ENCODE measurements around the gene ATMIN.

The ATMIN gene

DNA sequence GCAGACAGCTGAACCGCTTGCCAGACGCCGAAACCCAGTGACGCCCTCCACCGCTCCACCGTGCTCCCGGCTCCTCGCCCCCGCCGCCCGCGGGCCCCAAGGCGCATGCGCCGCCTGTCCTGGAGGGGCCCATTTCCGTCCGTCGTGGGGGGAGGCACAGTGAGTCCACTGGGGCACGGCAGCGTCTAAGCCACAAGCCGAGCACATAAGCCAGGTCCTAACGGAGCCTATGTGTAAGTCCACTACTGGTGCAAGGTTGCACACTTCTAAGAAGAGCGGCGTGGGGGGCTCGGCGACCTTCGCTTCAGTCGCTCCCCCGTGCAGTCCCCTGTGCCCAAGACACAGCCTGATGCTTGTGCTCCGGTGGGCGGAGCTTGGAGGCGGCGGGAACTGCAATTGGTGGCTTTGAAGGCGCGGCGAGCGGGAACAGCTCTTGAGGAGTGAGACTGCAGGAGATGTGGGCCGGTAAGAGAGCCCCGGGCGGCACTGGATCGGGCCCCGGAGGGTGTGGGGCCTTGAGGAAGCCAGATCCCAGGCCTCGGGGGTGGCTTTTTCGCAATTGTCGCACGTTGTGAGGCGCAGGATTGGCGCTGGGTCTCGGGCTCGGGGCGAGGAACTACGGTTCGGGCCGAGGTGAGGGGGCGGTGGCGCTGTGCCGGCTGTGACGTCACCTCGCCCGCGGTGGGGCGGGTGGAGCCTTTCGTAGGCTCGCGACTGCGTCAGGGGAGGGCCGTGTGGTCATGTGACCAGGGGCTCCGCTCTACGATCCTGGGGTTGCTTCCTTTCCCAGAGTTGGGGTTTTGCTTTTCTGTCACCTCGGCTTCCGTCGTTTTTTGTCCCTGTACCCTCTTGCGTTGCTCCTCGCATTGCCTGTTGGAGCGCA is 28.6 kb upstream of the ATMIN start, which contains the start of the genes CENPN and CMC2:
Gene CENPN (plus strand): TSS at position 402 of the 883 bp plus-strand sequence. CDS start 4,726 bp downstream, outside the sequence.
Gene CMC2 (minus strand): TSS at position 73 of the 883 bp plus-strand sequence. CDS start 9,491 bp downstream, outside the sequence.
- DNase-seq = peak; percentile 98

DNA sequence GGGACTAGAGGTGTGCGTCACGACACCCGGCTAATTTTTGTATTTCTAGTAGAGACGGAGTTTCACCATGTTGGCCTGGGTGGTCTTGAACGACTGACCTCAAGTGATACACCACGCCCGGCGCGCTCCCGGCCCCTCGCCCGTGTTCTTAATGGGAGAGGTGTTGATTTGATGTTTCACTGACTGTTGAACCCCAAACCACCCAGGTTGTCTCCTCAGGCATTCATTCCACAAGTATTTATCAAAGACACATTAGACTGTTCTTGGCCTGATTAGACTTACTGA is 27.2 kb upstream of the ATMIN start:
- no peak for DNase-seq

DNA sequence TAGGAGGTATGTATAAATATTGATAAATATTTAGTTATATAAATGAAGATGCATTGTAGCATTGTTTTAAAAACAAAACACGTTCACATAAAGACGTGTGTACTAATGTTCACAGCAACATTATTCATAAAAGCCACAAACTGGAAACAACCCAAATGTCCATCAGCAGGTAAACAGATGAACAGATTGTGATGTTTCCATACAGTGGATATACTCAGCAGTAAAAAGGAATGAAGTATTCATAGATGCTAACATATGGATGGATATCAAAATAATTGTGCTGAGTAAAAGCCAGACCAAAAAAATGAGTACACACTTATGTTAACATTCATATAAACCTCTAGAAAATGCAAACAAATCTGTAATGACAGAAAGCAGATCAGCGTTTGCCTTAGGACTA is 22.7 kb upstream of the ATMIN start:
- DNase-seq = no peak

DNA sequence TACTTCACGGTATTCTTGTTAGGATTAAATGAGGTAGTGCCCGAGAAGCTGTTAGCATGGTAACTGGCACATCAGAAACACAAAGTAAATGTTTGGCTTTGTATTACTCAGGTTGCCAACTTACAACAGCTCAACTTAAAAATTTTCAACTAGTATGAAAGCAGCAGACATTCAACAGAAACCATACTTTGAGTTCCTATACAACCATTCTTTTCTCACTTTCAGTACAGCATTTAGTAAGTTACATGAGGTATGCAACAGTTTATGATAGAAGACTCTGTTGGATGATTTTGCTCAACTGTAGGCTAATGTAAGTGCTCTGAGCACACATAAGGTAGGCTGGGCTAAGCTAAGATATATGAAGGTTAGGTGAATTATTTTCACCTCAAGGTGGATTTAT is 21.0 kb upstream of the ATMIN start:
- no peak for DNase-seq

DNA sequence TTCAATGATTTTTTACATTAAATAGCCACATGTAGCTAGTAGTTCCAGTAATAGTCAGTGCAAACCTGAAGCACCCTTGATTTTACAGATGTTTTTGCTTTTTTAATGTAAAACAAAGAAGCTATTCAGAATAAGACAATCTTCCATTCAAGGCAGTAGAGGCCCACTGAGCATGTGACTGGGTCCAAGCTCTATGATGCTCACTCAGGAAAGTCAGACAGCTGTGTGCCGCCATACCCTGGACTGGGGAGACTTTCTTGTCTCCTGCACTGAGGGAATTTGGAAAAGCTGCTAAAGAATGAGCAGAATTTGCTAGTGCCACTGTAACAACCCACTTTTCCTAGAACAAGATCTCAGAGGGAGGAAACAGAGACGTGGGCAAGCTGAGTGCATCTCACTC is 17.1 kb upstream of the ATMIN start:
- DNase-seq = no peak

DNA sequence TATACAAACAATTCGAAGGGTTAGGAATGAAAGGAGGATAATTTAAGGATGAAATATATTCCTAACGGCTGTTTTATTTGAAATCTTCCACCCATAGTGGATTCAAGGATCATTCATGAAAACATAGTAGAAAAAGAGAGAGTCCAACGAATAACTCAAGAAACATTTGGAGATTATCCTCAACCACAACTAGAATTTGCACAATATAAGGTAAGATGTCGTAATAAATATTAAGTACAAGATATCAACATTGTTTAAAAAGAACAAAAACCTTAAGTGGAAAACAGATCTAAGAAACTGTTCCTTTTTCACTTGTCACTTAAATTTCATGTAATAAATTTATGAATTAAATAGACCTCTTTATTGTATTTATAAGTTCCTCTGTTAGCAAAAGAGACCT is 9.2 kb upstream of the ATMIN start:
- DNase-seq = no peak

DNA sequence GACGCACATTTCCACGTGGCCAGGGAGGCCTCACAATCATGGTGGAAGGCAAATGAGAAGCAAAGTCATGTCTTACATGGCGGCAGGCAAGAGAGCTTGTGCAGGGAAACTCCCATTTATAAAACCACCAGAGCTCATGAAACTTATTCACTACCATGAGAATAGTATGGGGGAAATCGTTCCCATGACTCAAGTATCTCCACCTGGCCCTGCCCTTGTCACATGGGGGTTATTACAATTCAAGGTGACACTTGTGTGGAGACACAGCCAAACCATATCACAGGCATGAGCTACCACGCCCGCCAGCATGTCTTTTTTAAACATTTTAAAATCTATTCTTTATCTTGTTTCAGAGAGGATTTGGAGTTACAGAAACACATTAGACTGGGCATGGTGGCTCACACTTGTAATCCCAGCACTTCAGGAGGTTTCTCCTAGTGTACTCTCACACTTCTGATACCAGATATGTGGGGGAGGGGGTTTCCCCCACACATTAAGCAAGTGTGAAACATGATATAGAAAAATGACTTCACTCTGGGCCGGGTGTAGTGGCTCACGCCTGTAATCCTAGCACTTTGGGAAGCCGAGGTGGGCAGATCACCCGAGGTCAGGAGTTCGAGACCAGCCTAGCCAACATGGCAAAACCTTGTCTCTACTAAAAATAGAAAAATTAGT is 5.6 kb upstream of the ATMIN start:
- no peak for DNase-seq

DNA sequence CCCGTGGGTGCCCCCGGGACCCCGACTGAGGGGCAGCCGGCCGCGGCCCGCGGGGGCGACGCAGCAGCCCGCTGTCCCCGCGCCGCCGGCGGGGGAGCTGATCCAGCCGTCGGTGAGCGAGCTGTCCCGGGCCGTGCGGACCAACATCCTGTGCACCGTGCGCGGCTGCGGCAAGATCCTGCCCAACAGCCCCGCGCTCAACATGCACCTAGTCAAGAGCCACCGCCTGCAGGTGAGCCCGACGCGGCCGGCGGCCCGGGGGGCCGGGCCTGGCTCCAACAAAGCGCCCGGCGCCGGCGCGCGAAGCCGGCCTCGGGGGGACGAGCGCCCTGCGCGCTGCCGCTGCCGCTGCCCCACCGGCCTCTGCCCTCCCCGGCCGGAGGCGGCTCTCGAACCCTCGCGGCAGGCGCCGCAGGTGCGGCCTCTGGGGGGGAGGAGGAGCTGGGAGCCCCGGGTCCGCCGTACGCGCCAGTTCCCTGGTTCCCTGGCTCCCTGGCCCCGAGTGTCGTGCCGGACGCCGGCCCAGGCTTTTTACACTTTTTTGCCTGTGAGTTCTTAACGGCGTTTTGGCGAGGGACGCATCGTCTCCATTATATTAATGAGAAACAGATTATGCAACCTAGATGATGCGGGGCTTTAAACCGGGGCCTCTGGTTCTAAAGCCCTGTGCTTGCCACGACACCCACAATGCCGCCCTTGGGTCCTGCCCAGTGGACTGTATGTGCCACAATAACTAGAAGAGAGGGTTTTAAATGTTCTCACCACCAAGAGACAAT is 521 bp downstream of the ATMIN start:
- peak; percentile 54 for DNase-seq

DNA sequence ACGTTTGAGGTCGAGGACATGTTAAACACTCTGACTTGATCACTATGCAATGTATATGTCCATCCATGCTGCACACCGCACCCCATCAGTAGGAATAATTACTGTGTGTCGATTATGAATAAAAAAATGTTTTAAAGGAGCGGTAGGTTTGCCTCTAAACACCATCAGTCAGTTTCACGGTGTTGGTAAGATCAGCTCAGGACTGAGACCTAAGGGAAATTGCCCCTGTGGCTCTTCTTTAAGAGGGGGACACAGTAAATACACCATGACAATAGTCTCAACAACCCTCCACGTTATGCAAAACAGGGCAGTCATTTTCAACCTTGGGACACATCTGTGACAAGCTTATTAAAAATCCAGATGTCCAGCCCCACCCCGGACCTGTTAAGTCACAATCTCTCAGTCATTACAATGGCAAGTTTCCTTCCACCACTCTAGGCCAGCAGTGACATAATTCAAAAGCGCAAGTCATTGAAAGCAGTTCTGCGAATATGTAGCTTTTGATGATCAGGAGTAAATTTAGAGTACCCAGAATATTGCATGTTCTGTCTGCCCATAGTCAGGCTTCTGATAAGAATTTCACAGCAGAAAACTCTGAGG is 1.2 kb downstream of the ATMIN start:
- no peak for DNase-seq

DNA sequence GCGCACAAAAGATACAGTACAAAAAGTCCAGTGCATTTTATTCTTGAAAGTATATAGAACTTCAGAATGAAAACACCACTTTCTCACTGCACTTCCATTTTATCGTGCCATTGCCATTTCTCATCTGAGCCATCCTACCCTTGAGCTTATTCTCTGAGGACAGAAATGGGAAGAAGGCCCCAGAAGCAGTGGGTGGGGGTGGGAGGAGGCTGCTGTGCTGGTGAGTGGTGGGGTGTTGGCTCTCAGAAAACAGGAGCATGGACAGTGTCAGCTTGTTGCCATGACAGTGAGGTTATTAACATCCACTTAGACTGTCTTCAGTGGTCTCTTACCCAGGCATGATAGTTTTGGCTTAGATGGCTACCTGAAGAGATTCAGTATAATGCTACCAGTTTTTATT is 4.5 kb downstream of the ATMIN start:
- no peak for DNase-seq

DNA sequence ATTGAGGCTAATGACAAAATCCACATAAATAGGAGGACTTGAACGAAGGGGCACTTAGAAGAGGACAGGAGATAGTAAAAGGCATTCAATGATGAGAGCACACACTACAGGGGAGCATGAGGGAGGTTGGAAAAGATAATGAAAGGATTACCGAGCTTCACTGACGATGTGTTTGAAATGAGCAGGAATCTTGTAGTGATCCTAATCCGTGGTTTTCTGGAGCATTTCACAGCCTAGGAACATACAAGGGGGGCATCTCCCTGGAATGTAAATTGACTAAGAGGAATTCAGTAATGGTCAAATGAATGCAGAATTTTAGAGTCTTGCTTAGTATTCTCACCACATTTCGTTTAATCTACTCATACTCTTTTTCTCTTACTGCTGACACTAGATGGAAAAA is 5.2 kb downstream of the ATMIN start:
- DNase-seq = no peak

DNA sequence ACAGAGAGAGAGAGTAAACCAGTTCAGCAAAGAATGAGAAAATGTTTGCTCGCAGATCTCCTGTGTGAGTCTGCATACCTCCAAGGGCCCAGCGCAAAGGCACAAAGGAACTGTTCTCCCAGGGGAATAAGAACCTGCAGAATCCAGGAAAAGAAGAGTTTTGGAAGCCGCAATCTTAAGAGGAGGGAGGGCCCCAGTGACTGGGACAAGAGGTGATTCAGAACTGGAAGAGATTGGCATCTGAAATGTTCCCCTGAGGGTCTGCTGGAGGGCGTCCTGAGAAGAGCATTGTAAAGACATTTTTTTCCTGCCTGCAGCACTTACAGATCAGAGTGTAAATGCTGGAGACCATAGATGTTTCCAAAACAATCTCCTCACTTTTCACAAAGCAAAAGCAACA is 6.1 kb downstream of the ATMIN start:
- no peak for DNase-seq

DNA sequence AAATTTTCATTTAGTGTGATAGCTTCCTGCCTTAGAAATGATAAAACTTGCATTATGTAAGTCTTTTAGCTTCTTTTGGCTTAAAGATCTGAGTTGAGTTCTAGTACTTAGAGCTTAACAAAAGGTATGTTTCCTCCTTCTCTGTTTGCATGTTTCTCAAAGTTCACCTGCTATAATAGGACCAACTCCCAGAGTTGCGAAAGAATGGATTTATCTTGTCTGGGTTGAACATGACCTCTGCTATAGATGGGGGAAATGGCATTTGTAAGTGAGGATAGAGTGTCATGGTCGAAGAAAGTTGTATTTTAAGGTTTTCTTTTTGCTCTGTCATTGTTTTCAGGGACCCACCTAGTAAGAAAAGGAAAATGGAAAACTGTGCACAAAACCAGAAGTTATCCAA is 7.2 kb downstream of the ATMIN start:
- DNase-seq = no peak

DNA sequence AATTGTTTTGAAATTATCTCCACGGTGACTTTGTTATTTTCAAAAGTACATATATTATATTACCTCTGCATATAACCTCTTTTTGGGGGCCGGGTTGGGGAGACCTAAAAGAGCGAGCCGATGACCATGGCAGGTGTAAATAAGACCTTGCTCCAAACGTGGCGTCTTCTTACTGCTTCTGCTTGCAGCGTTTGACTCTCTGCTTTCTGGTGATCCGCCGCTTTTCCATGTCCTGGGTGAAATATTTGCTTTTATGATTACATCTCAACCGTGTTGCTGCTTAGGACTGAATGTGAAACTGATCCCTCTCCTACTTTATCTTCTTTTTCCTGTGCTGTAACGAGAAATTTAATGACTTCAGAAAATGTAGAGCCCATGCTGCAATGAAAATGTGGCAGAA is 18.1 kb downstream of the ATMIN start:
- DNase-seq = no peak

DNA sequence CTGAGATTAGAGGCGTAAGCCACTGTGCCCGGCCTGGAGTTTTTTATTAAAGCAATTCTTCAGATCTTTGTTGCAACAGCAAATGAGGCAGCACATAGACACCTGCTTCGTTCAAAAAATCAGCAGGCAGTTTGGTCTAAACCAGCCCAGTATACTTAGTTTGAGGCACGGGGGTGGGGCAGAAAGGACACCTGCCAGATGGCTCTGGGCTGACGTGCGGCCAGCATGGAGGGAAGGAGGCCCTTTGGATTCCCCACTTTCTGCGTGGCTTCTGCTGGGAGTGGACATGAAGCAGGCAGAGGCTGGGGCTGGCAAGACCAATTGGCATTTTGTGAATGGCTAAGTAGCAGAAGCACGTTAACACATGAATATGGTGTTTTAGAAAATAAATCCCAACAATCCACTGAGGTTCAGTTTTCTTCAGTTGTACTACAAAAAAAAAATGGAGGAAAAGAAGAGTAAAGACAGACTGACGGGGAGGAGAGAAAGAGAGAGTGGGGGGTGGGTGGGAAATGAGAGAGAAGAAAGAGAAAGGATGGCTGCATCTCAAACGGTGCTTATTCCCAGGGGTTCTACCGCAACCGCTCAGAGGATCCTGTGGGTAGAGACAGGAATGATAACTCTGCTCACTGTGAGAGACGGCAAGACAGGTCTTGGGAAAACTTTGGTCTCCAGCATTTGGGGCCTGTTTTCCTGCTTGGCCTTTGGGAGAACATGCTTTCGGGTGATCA is 25.1 kb downstream of the ATMIN start:
- no peak for DNase-seq

DNA sequence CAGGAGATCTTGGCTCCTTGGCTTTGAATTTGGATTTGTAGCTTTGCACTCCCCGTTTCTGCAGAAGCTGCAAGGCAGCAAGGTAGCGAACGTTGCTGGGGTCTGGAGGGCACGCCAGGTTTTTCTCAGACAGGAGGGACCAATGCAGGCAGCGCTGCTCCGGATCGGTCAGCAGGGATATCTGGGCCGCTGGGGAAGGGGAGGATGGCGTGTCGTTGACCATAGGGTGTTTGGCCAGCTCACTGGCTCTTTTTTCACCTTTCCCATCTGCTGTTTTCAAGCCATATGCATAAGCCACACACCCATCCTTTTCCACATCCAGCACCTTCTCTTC is 25.6 kb downstream of the ATMIN start:
- DNase-seq = no peak

DNA sequence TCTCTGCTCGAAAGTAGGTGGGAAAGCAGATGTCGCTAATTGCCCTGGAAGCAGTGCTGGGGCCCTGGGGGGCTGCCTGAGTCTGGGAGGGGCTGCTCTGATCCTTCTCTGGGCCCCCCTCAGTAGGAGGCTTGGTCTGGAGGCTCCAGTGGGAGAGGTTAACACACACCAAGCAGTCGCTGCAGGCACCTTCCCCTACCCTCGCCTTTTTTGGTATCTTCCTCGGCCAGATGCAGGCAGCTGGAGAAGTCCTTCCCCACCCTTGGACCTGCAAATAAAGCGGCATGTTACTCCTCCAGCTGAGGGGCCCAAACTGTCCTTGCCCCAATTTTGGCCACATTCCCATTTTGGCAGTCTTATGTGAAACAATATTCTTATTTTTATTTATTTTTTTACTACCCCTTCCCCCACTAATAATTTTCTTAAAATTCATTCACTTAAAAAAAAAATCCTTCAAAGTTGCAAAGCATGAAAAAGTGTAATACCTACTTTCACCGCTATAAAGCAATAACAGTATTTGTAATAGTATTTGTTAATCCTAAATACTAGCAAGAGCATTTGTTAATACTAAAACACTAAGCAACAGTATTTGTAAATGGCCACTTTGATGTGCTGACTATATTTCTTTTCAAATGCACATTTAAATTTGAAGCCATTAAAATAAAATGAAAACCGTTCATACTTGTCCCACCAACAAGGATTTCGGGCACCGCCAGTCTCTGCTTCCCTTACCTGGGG is 26.4 kb downstream of the ATMIN start:
- no peak for DNase-seq

DNA sequence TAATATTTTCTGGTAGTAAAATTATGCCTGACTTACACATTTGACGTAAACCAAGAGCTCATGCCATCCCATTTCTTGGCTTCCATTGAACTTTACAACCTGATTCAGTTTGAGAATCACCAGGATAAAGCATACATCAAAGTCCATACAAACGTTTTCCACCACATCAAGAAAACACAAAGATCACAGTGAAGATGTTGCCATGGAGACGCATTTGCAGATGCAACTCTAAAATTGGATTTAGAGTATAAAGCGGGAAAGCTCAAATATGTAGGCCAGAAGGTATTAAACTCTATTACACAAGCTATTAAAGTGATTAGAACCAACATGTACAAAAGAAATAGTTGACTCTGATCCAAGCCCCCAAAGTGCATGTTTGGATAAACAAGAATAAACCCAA is 31.0 kb downstream of the ATMIN start:
- DNase-seq = no peak

DNA sequence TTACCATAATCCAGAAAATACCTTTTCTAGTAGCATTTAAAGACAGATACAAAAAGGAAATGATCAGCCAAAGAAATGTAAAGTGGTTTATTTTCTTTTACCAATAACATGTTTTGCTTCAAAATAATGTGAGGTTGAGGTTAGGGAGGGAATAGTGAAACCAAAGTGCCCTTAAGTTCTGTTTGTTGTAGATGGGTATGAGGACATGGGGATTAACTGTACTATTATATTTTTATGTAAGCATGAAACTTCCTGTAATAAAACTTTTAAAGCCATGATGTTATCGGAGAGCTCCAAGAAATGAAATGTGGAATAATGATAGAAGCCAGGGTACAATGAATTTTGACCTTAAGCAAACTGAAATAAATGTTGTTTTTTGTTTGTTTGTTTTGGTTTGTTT is 31.5 kb downstream of the ATMIN start:
- no peak for DNase-seq

DNA sequence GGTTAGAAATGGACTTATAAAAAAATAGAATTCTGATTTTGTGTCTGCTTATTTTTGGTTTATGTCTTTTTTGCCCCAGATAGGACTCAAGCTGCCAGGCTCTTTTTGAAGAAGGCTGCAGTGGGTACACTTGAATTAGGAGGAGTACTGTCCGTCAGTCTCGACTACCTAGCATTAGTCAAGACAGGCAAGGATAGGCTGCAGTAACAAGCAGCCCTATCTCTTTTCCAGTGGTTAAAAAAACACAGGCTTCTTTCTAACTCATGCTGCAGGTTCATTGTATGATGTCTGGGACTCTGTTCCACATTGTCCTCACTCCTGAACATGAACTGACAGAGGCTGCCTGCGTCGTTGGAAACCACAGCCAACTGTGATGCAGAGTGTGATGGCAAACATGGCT is 33.4 kb downstream of the ATMIN start:
- DNase-seq = no peak

DNA sequence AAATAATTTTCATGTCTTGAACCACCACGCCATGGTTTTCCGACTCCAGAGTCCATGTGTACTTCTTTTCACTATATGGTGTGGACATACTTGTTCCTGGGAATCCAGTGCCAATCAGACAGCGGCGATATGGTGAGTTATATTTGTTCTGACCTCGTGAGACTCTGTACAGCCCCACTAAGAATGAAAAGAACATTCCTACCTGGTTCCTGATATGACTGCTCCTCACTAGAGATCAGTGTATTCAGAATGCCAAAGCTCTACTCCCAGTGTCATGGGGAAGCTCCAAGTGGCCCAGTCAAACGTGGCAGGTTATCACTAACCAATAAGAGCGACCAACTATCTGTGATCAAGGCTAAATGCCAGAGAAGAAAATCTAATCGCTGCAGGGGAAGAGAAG is 35.3 kb downstream of the ATMIN start:
- DNase-seq = no peak

DNA sequence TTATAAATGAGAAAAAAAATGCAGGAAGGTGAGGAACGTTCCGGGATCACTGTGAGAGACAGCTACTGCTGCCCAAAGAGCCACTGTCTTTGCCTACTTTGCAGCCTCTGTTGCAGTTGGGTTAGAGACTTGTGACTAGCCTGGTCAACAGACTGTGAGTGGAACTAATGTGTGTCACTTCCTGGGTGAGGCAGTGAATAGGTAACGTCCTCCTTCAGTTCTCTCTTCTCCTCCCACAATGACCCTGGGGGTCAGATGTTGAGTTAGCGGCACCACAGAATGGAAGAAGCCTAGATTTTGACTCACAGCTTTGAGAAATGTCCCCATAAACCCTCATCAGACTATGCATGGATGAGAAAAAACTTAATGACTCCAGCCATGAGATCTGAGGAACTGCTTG is 36.2 kb downstream of the ATMIN start:
- no peak for DNase-seq

All from activated naive CD4-positive, alpha-beta T cell treated with anti-CD3 and anti-CD28 coated beads, Interleukin-2, amount 50 U/mL, for 16 hours (primary cell).